Measurements from ENCODE around the gene TENM4. TPM values are rescaled to one million over a fixed set of nuclear protein-coding genes. Genes with fewer than 3 reads are reported as not detected.

TENM4 gene
- total RNA-seq, 2 experiments from 2014 or later: not detected

GRCh38 chr11:78763664-78764063 is 677.2 kb downstream of the TENM4 start:
- Histone ChIP-seq H3K9me3 (ENCODE audit: low read length) (no peaks in the 10 kb centered on the region), H2AFZ (ENCODE audit: low read length) (no peak overlapping the region), H3K4me1 (ENCODE audit: insufficient read depth, low read length, poor library complexity, severe bottlenecking) (no peaks in the 10 kb centered on the region), H4K20me1 (ENCODE audit: insufficient read depth, low read length) (no peaks in the 10 kb centered on the region), H3K27ac (ENCODE audit: low read depth, low read length, poor library complexity, severe bottlenecking) (no peak overlapping the region), H3K9me2 (ENCODE audit: insufficient read depth, low read length) (no peaks in the 10 kb centered on the region), H3K4me2 (ENCODE audit: low read length) (no peak overlapping the region), H3K36me3 (ENCODE audit: insufficient read depth, low read length) (no peaks in the 10 kb centered on the region), H3K79me2 (ENCODE audit: insufficient read depth, low read depth, low read length) (no peaks in the 10 kb centered on the region), H3K4me3 (ENCODE audit: low read depth, low read length, poor library complexity, severe bottlenecking) (no peak overlapping the region)
- BruUV-seq (replicated peaks): no TSS peak
- intact Hi-C loops (cut with micrococcal nuclease; ENCODE audit: unreplicated experiment): no loop called here
- CTCF ChIA-PET (ENCODE audit: unreplicated experiment): no interaction called here
- POLR2A ChIA-PET: interaction anchor here (0.5 kb wide), 1 partner anchor 44 kb away, joined by 4 read pairs; no protein-coding TSS in a partner anchor
- TF ChIP-seq CTCF (conservative IDR thresholded peaks at IDR 0.05; ENCODE audit: low read length) (no peak), EZH2phosphoT487 (IDR thresholded peaks at IDR 0.05; ENCODE audit: borderline replicate concordance, low read depth, low read length) (no peak)
- DNase-seq (ENCODE audit: low spot score): no peak

- Histone ChIP-seq H3K4me2 (ENCODE audit: low read length) (no peak overlapping the region), H3K79me2 (ENCODE audit: insufficient read depth, low read depth, low read length) (no peaks in the 10 kb centered on the region), H4K20me1 (ENCODE audit: insufficient read depth, low read length) (no peaks in the 10 kb centered on the region), H2AFZ (ENCODE audit: low read length) (no peak overlapping the region), H3K36me3 (ENCODE audit: insufficient read depth, low read length) (no peaks in the 10 kb centered on the region), H3K4me3 (ENCODE audit: low read depth, low read length, poor library complexity, severe bottlenecking) (no peak overlapping the region), H3K9me3 (ENCODE audit: low read length) (no peaks in the 10 kb centered on the region), H3K4me1 (ENCODE audit: insufficient read depth, low read length, poor library complexity, severe bottlenecking) (no peaks in the 10 kb centered on the region), H3K27ac (ENCODE audit: low read depth, low read length, poor library complexity, severe bottlenecking) (no peak overlapping the region), H3K9me2 (ENCODE audit: insufficient read depth, low read length) (no peaks in the 10 kb centered on the region)
- CTCF ChIA-PET (ENCODE audit: unreplicated experiment): no interaction called here
- TF ChIP-seq EZH2phosphoT487 (IDR thresholded peaks at IDR 0.05; ENCODE audit: borderline replicate concordance, low read depth, low read length) (no peak), CTCF (conservative IDR thresholded peaks at IDR 0.05; ENCODE audit: low read length) (no peak)
- intact Hi-C loops (cut with micrococcal nuclease; ENCODE audit: unreplicated experiment): no loop called here
- BruUV-seq (replicated peaks): no TSS peak
- POLR2A ChIA-PET: no interaction called here
- no peak for DNase-seq (ENCODE audit: low spot score)
These were observed 678.7 kb downstream of the TENM4 start for GRCh38 chr11:78762105-78762504.

DNA sequence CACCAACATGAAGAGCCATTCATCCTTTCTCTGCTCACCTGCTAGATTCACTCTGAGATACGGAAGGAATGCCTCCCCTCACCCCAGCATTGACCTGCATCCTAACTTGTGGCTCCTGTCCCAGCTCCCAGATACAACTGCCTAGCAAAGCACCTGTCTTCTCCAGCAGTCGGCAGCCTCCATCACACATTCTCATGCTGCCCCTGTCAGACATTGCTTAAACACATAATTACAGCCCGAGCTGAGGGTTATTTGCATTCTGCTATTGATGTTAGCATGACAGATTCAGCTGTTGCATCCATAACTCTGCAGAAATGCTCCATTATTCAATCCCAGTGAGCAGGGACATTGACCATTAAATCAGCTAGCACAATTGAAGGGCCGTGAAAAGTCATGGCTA is 681.8 kb downstream of the TENM4 start:
- TF ChIP-seq CTCF (conservative IDR thresholded peaks at IDR 0.05; ENCODE audit: low read length) (no peak), EZH2phosphoT487 (IDR thresholded peaks at IDR 0.05; ENCODE audit: borderline replicate concordance, low read depth, low read length) (no peak)
- CTCF ChIA-PET (ENCODE audit: unreplicated experiment): interaction anchor here (0.6 kb wide), 1 partner anchor 111 kb away, joined by 3 read pairs; no protein-coding TSS in a partner anchor
- Histone ChIP-seq H3K27ac (ENCODE audit: low read depth, low read length, poor library complexity, severe bottlenecking) (no peak overlapping the region), H3K4me1 (ENCODE audit: insufficient read depth, low read length, poor library complexity, severe bottlenecking) (no peaks in the 10 kb centered on the region), H3K4me3 (ENCODE audit: low read depth, low read length, poor library complexity, severe bottlenecking) (no peak overlapping the region), H3K79me2 (ENCODE audit: insufficient read depth, low read depth, low read length) (no peaks in the 10 kb centered on the region), H3K36me3 (ENCODE audit: insufficient read depth, low read length) (no peaks in the 10 kb centered on the region), H3K9me3 (ENCODE audit: low read length) (no peaks in the 10 kb centered on the region), H3K9me2 (ENCODE audit: insufficient read depth, low read length) (no peaks in the 10 kb centered on the region), H2AFZ (ENCODE audit: low read length) (no peak overlapping the region), H4K20me1 (ENCODE audit: insufficient read depth, low read length) (no peaks in the 10 kb centered on the region), H3K4me2 (ENCODE audit: low read length) (no peak overlapping the region)
- DNase-seq (ENCODE audit: low spot score): no peak
- BruUV-seq (replicated peaks): no TSS peak
- intact Hi-C loops (cut with micrococcal nuclease; ENCODE audit: unreplicated experiment): no loop called here
- POLR2A ChIA-PET: no interaction called here
